ENCODE results near the gene GALNT17.

DNA sequence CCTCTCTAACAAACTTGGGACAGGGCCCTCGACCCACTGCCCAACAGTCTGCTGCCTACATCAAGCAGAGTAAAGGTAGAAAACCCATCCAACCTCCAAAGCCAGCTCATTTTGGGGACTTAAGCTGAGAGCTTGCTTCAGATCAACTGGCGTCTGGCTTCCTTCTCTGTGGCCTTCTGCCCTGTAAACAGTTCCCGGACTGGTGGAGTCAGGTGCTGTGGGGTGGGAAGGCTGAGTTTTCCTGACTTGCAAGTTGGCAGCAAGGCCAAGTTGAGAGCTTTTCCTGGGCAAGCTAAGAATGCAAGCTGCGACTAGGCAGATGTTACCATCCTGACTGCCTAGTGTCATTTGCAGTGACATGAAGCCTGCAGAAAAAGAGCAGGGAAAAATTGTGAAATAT is 3.7 kb downstream of the GALNT17 start:
- no peak for TF ChIP-seq CTCF (conservative IDR thresholded peaks at IDR 0.05; ENCODE audit: low read depth, low read length)
- TF ChIP-seq EZH2phosphoT487 (IDR thresholded peaks at IDR 0.05; ENCODE audit: borderline replicate concordance, low read length) = no peak
